Activated CD4-positive, alpha-beta T cell treated with anti-CD3 and anti-CD28 coated beads, Interleukin-2, amount 10 ng/mL, durations not matched to agents 24 days and 14 days (primary cell): Measurements from ENCODE around the gene GALM. TPM values are rescaled to one million over a fixed set of nuclear protein-coding genes. Genes with fewer than 3 reads are reported as not detected.
A peak's percentile ranks its signal among the peaks of the same experiment; 100 is the strongest.

Experiments
- DNase-seq: peaks from one replicate; pipeline ENCODE4 v3.0.0; 2022
- H3K27ac Mint-ChIP-seq: one replicate; pipeline ENCODE4 v1.8.0; 2022; ENCODE audit warnings: mild to moderate bottlenecking, mixed read lengths
- H3K27me3 Mint-ChIP-seq: one replicate; pipeline ENCODE4 v1.8.0; 2022; ENCODE audit warnings: mixed read lengths
- H3K36me3 Mint-ChIP-seq: one replicate; pipeline ENCODE4 v1.8.0; 2022; ENCODE audit warnings: low read depth, mild to moderate bottlenecking, mixed read lengths
- H3K4me1 Mint-ChIP-seq: one replicate; pipeline ENCODE4 v1.8.0; 2021; ENCODE audit warnings: mixed read lengths
- H3K4me3 Mint-ChIP-seq: one replicate; pipeline ENCODE4 v1.8.0; 2022; ENCODE audit warnings: mild to moderate bottlenecking, moderate library complexity, mixed read lengths
- H3K9me3 Mint-ChIP-seq: one replicate; pipeline ENCODE4 v1.8.0; 2021; ENCODE audit warnings: mixed read lengths
- intact Hi-C: fragments of 100-400 bp; cut with micrococcal nuclease; formaldehyde crosslinking; loops from one replicate; pipeline ENCODE4 v1.15.1; 2023
- total RNA-seq: library from RNA; stranded (reverse); gene quantifications from 2 replicates; pipeline ENCODE4 v1.2.3, GENCODE V29; 2022

Gene GALM
- 56.0 and 57.4 TPM in 2 replicates for total RNA-seq

DNA sequence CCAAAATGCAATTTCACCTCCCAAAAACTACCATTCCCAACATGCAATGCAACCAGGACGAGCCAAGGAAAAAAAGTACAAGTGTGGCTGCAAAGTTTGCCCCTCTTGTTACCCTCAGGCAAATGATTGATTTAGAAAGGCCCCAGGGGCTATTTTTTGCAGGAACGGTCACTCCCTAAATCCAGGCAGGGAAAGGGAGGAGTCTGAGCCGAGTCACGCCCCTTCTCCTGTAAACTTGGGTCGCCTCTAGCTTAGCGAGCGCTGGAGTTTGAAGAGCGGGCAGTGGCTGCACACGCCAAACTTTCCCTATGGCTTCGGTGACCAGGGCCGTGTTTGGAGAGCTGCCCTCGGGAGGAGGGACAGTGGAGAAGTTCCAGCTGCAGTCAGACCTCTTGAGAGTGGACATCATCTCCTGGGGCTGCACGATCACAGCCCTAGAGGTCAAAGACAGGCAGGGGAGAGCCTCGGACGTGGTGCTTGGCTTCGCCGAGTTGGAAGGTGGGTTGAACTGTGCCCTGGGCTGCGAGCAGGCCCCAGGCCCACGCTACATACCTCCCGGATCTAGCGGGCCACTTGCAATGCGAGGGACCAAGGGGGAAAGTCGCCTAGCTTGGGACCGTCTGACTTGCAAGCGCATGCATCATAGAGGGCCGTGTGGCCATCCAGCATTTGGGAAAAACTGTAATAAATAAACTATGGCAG lies at the start of gene GALM:
Gene GALM (plus strand): TSS at position 261 of the 702 bp plus-strand sequence. CDS start 48 bp downstream, at position 309.
- H3K9me3 Mint-ChIP-seq, result no peaks in the 10 kb centered on the region
- H3K4me3 Mint-ChIP-seq, result peak within 1 kb of the TSS; percentile 97
- peak within 1 kb of the TSS; percentile 99 for H3K27ac Mint-ChIP-seq
- peaks cover 23% of the 10 kb centered on the region for H3K36me3 Mint-ChIP-seq
- peak; percentile 88 for DNase-seq
- intact Hi-C loops, result loop anchor here (2.0 to 5.0 kb wide), 3 partner anchors 35 to 461 kb away; no protein-coding TSS in a partner anchor
- no peaks in the 10 kb centered on the region for H3K27me3 Mint-ChIP-seq
- peaks cover 57% of the 10 kb centered on the region for H3K4me1 Mint-ChIP-seq

DNA sequence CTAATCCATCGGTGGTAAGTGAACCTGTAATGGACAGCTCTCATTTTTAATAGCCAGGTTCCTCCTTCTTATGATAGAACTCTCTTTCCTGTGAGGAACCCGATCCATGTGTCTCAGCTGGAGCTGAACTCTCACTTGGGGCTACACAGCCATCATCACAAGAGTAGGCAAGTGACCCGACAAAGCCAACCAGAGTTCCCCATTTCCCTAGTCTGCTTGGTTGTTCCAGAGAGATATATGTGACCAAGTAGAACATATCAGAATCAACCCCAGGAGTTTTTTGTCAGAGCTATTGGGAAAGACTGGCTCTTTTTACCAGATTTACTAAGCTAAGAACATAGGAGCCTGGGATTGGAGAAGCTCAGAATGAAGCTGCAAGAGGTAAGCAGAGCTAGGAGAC lies 48.6 kb upstream of the GALM start:
- H3K4me1 Mint-ChIP-seq, result peaks cover 26% of the 10 kb centered on the region
- no peak for DNase-seq
- H3K27me3 Mint-ChIP-seq, result no peaks in the 10 kb centered on the region

DNA sequence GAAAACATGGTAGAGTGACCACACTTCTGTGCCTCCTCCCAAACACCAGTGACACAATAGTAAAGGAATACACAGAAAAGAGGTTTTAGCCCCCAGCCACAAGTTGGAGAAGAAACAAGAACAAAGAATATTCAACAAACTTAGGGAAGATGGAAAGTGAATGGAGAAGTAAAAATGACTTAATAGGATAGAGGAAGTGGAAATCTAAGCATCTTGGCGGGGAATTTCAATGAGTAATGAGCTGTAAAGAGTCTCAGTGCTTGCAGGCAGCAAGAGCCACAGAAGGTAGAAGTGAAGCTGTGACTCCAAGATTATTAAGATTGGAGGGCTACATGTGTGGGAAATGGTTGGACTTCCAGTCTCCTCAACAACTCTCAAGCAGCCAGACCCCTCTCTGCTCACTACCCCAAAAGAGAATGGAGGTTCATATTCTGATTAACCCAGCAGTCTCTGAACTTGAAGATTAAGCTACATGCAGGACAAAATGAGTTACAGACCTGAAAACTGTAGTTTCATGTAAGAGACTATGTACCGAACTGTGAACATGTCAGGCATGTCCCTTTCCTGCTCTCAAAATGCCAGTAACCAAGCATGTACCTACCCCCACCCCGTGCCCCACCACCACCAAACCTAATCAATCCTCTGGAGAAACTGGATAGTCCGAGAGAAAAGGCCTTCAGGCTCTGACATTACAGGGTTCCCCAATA lies 46.3 kb upstream of the GALM start:
- Mint-ChIP-seq H3K9me3 (no peaks in the 10 kb centered on the region), H3K4me3 (no peak overlapping the region), H3K27me3 (no peaks in the 10 kb centered on the region), H3K27ac (no peak overlapping the region), H3K36me3 (no peaks in the 10 kb centered on the region), H3K4me1 (peaks cover 16% of the 10 kb centered on the region)
- DNase-seq, result no peak
- intact Hi-C loops, result no loop called here

More for the DNA sequence above, 48.6 kb upstream of the GALM start:
- no peaks in the 10 kb centered on the region for H3K36me3 Mint-ChIP-seq
- no peak overlapping the region for H3K27ac Mint-ChIP-seq
- no peak overlapping the region for H3K4me3 Mint-ChIP-seq
- no peaks in the 10 kb centered on the region for H3K9me3 Mint-ChIP-seq
- intact Hi-C loops, result no loop called here

DNA sequence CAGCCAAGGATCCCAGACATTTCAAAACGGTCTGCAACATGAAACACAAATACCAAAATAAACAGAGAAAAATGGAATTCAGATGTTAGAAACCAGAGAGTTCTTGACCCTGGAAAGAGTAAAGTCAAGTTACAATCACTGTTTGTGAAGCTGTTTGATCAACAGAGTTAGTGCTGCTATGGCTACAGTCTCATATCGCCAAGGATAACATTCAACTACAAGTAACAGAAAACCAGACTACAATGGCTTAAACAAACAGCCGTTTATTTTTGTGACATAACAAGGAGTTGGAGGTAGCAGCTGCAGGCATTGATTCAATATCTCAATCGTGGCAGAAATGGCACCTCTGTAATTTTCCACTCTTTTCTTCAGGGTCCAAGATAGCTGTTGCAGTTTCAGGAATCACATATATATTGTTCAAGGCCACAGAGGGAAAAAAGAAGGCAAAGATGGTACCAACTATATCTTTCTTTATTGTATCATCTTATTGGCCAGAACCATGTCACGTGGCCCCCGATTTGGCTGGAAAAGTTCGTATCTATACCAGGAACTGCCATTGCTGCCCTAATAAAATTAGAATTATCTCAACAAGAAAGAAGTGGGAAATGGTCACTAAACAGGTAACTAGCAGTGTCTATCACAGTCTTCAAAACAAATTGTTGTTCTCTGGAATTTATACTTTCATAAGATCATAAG lies 45.5 kb upstream of the GALM start:
- H3K4me3 Mint-ChIP-seq, result no peak overlapping the region

DNA sequence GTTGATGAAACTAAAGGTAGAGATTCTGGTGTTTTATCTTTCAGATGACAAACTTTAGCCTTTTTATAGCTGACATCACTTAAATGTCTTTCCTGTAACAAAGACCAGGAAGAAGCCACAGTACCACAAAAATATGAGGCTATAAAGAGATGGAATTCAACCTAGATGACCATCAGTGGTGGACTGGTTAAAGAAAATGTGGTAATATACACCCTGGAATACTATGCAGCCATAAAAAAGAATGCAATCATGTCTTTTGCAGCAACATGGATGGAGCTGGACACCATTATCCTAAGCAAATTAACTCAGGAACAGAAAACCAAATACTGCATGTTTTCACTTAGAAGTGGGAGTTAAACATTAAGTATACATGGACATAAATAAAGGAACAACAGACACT lies 44.9 kb upstream of the GALM start:
- Mint-ChIP-seq H3K9me3 (no peaks in the 10 kb centered on the region), H3K36me3 (no peaks in the 10 kb centered on the region), H3K4me3 (no peak overlapping the region), H3K27me3 (no peaks in the 10 kb centered on the region), H3K4me1 (peaks cover 21% of the 10 kb centered on the region), H3K27ac (no peak overlapping the region)
- DNase-seq, result no peak
- intact Hi-C loops, result no loop called here

More for the DNA sequence above, 45.5 kb upstream of the GALM start:
- Mint-ChIP-seq H3K36me3 (no peaks in the 10 kb centered on the region), H3K4me1 (peaks cover 19% of the 10 kb centered on the region), H3K27me3 (no peaks in the 10 kb centered on the region), H3K9me3 (no peaks in the 10 kb centered on the region), H3K27ac (no peak overlapping the region)
- intact Hi-C loops, result no loop called here
- no peak for DNase-seq

DNA sequence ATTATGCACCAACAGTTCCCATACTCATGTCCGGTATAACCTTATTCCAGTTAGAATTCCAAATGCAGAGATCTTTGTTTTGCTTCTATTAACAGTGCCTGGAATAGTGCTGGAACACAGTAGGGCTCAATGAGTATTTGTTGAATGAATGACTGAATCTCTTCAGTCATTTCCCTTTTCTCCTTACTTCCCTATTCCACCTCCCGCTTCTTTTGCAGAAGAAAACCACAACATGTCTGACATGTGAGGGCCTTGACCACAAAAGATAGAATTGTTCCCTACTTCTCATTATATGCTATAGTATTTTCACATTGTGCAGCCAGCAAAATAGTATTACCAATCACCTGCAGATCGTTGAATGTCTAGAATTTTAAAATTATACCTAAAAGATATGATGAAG lies 43.7 kb upstream of the GALM start:
- Mint-ChIP-seq H3K27ac (no peak overlapping the region), H3K4me1 (peaks cover 30% of the 10 kb centered on the region), H3K4me3 (no peak overlapping the region), H3K9me3 (no peaks in the 10 kb centered on the region), H3K27me3 (no peaks in the 10 kb centered on the region), H3K36me3 (no peaks in the 10 kb centered on the region)
- intact Hi-C loops, result no loop called here
- DNase-seq, result no peak

DNA sequence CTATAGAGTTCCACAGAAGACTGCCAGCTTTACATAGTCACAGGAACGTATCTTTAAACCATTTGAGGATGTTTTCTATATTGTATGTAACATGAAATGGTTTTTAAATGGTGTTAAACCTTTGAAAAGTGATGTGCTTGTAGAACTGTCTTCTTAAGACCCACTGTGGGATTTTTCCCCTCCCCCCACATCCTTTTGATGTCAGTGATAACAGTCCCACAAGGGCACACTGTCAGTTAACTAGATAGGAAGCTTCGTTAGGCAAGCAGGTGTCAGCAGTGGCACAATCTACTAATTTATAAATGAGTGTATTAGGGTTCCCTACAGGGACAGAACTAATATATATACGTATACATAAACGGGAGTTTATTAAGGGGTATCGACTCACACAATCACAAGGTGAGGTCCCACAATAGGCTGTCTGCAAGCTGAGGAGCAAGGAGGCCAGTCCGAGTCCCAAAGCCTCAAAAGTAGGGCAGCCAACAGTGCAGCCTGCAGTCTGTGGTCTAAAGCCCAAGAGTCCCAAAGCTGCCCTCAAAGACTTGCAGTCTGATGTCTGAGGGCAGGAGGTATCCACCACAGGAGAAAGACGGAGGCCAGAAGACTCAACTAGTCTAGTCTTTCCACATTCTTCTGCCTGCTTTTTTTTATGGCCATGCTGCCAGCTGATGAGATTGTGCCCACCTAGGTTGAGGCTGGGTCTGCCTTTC lies 39.4 kb upstream of the GALM start:
- Mint-ChIP-seq H3K36me3 (peaks cover 2% of the 10 kb centered on the region), H3K9me3 (no peaks in the 10 kb centered on the region), H3K4me3 (peak overlapping the region; percentile 7), H3K4me1 (peaks cover 24% of the 10 kb centered on the region), H3K27me3 (no peaks in the 10 kb centered on the region), H3K27ac (peak overlapping the region; percentile 1)
- intact Hi-C loops, result loop anchor here (2.0 kb wide), 2 partner anchors 16 kb away; no protein-coding TSS in a partner anchor
- DNase-seq, result peak; percentile 81

DNA sequence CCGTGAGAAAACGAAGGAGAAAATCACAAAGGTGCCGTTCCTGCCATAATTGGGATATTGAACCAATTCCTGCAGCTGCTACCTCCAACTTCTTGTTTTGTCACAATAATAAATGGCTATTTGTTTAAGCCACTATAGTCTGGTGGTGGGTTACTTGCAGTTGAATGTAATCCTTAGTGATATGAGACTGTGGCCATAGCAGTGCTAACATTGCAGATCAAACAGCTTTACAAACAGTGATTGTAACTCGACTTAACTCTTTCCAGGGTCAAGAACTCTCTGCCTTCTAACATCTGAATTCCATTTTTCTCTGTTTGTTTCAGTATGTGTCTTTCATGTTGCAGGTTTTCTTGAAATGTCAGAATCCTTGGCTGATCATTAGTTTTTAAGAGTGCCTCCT lies 38.5 kb upstream of the GALM start:
- intact Hi-C loops, result loop anchor here (2.0 kb wide), 2 partner anchors 15 to 17 kb away; no protein-coding TSS in a partner anchor
- peaks cover 2% of the 10 kb centered on the region for H3K36me3 Mint-ChIP-seq
- H3K27ac Mint-ChIP-seq, result no peak overlapping the region
- H3K27me3 Mint-ChIP-seq, result no peaks in the 10 kb centered on the region
- no peaks in the 10 kb centered on the region for H3K9me3 Mint-ChIP-seq
- no peak for DNase-seq
- no peak overlapping the region for H3K4me3 Mint-ChIP-seq
- peaks cover 22% of the 10 kb centered on the region for H3K4me1 Mint-ChIP-seq

DNA sequence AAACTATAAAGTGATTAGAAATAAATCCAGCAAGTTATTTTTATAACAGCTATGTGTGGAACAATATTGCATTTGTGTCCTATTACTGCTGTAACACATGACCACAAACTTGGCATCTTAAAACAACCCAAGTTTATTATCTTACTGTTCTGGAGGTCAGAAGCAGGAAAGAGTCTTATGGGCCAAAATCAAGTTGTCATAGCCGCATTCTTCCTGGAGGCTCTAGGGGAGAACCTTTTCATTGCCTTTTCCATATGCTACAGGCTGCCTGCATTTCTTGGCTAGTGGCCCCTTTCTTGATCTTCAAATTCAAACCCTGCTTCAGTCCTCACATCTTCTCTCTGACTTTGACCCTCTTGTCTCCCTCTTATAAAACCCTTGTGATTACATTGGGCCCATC lies 36.2 kb upstream of the GALM start:
- Mint-ChIP-seq H3K36me3 (peaks cover 2% of the 10 kb centered on the region), H3K9me3 (peaks cover 3% of the 10 kb centered on the region), H3K4me1 (peaks cover 32% of the 10 kb centered on the region), H3K27ac (no peak overlapping the region), H3K27me3 (no peaks in the 10 kb centered on the region), H3K4me3 (no peak overlapping the region)
- intact Hi-C loops, result no loop called here
- DNase-seq, result no peak

DNA sequence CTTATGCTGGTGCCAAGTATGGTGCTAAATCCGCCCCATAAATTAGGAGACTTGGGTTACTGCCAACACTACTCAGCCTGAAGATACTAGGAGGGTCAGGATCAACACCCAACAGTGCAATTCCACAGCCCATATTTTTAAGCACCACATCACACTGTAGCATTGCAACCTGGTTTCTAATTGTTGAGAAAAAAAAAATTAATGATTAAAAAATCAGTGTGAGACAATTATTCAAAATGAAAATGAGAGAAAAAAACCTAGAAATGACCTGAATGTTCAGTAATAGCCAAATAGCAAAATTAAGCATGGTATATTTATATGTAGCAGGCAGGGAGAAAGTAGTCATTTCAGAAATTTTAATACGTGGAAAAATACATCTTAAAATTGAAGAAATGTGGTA lies 33.9 kb upstream of the GALM start:
- peaks cover 7% of the 10 kb centered on the region for H3K9me3 Mint-ChIP-seq

DNA sequence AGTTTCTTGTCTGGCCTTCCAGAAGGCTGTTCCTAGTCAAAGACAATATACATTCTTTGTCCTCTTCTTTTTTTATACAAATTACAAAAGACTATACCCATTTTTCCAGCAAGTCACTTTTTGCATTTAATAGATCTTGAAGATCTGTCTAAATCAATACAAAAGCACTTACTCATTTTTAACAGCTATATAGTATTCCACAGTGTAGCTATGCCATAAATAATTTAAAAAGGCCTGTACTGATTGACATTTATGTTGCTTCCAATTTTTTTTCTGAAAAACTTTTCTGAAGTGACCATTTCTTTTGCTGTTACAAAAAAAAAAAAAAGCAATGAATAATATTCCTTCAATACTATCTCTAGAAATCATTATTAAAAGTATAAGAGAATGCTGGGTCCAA lies 32.9 kb upstream of the GALM start:
- no peaks in the 10 kb centered on the region for H3K27me3 Mint-ChIP-seq
- H3K27ac Mint-ChIP-seq, result no peak overlapping the region
- H3K4me3 Mint-ChIP-seq, result no peak overlapping the region
- no peak for DNase-seq
- H3K36me3 Mint-ChIP-seq, result peaks cover 3% of the 10 kb centered on the region
- intact Hi-C loops, result no loop called here
- H3K4me1 Mint-ChIP-seq, result peaks cover 29% of the 10 kb centered on the region
- H3K9me3 Mint-ChIP-seq, result peaks cover 7% of the 10 kb centered on the region

More for the DNA sequence above, 33.9 kb upstream of the GALM start:
- peaks cover 3% of the 10 kb centered on the region for H3K36me3 Mint-ChIP-seq
- H3K27ac Mint-ChIP-seq, result no peak overlapping the region
- no peaks in the 10 kb centered on the region for H3K27me3 Mint-ChIP-seq
- no peak overlapping the region for H3K4me3 Mint-ChIP-seq
- no peak for DNase-seq
- intact Hi-C loops, result no loop called here
- peaks cover 32% of the 10 kb centered on the region for H3K4me1 Mint-ChIP-seq

DNA sequence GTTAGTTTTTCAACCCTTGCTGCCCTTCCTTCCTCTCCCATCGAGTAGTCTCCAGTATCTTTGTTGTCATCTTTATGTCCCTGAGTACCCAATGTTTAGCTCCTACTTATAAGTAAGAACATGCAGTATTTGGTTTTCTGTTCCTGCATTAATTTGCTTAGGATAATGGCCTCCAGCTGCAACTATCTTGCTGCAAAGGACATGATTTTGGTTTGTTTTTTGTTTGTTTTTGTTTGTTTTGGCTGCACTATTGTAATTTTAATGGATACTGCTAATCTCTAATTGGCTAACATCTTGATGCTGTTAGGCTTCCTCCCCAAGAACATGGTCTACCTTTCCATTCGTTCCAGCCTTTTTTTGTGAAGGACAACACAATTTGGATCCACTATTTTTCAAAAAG lies 32.0 kb upstream of the GALM start:
- Mint-ChIP-seq H3K4me1 (peaks cover 33% of the 10 kb centered on the region), H3K9me3 (peaks cover 7% of the 10 kb centered on the region), H3K27ac (no peak overlapping the region)

DNA sequence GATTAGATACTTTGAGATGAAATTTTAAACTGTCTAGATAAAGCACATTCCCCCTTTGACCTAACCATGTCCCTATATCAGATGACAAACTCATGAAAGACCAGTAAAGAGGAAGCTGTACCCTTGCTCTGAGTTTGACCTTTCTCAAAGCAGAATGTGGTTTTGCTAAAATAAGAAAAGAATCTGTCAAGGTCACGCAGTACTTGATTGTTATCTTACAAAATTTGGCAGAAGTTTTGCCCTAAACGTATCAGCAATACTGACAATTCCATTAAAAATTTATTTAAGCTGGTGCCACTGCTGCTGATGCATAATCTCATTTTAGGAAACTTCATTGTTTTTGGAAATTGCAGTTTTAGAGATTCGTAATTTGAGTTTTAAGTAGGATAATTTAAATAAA lies 31.2 kb upstream of the GALM start:
- Mint-ChIP-seq H3K27me3 (no peaks in the 10 kb centered on the region), H3K9me3 (peaks cover 7% of the 10 kb centered on the region), H3K4me3 (no peak overlapping the region), H3K36me3 (peaks cover 3% of the 10 kb centered on the region), H3K27ac (no peak overlapping the region), H3K4me1 (peaks cover 33% of the 10 kb centered on the region)
- no peak for DNase-seq
- intact Hi-C loops, result no loop called here

More for the DNA sequence above, 32.0 kb upstream of the GALM start:
- no peak for DNase-seq
- intact Hi-C loops, result no loop called here
- Mint-ChIP-seq H3K27me3 (no peaks in the 10 kb centered on the region), H3K4me3 (no peak overlapping the region), H3K36me3 (peaks cover 3% of the 10 kb centered on the region)
